NK-92 treated with Interleukin-12 subunit alpha and Interleukin-12 subunit beta, amount 100 ng/mL, for 24 hours (cell line): ENCODE data around the gene LTA4H.
"Not testable (repeated sequence)": the region's sequence is repeated elsewhere in the genome, so short reads cannot be mapped to it uniquely, and the experiment has no call there.

ENCODE experiments used
- DNase-seq: peaks from one replicate; lab custom pipeline; 2025; lab: John Stamatoyannopoulos, UW

LTA4H gene

DNA sequence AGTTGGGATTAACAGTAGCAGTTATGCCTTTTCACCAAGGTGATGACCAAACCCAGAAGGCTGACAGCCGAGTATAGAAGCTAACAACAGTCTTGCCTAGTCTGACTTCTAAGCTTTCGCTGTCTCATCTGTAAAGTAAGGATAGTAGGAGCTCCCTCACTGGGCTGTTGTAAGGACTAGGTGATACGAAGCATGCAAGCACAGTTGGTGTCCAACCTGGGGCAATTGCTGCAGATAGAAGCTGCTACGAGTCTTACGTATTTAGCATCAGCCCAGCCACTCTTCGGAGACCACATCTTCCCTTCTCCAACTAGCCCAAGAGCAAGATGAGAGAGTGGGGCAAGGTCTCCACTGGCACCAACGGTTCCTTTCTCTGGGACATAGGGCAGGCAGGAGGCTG is 45.3 kb downstream of the LTA4H start:
- DNase-seq, result no peak

- DNase-seq, result no peak
Measured at GRCh38 chr12:95989504-95990123, 45.8 kb downstream of the LTA4H start.

DNA sequence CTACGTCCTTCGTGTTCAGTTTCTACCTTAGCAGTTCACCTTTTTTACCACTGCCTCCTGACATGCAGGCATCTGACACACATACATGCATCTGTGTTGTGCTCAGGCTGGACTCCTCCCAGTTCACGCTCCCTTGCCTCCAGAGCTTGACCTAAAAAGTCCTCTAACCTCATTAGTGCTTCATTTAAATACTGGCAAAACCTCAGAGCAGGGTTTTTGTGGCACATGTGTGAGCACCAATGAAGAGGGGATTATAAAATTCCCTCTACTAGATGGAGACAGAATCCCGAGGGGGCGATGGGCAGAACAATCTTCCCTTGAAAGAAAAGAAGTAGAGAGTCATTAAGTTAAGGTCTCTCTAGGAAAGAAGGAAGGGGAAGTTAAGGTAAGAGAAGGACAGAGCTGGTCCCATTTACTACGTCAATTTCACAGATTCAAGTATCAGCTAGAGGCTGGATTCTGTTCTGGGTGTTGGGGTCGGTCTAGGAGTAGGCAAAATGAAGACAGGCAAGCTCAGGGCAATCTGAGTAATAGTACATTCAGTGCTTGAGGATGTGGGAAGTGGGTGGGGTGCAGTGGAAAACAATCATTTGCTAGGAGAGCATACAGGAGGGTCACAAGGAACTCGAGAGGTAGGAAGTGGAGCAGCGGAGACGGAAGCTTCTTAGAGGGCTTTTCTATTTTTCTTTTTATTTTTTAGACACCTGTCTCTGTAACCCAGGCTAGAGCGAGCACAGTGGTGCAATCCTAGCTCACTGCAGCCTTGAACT is 46.7 kb downstream of the LTA4H start:
- no peak for DNase-seq

DNA sequence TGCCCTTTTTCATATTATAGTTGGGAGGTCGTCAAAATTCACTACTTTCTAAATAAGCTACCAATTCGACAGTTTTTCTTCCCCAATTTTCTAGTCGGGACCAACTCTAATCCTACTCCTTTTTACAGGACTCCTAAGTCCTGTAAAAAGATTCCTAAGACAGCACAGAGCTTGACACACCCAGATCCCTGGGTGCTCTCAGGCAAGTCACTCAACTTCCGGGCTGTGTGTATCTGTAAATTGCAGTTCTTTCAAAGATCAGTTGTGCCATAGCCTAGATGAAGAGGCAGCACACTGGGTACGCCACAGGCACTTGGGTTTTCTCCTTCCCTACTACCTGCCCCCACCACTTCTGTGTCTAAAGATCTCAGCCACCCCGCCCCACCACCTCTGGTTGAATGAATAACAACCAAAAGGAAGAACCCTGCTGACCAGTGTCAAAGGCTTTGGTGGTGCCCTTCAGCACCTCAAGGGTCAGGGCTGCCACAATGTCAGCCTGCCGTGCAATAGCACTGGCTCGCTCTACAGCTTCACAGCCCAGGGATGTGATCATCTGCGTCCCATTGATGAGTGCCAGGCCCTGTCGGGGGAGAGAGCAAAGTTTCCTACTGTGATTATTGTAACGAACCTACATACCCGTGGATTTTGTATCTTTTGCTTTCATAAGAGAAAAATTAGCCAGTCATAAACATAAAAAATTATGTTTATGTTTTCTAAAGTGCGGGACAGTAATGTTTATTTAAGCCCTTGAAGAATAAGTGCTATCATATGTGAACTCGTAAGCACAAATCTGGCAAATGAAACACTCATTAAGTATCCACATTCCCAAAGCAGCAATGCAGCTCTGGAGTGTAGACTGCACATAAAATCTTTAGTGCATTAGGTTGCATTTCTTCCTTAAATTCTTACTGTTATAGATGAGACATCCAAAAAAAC is 48.5 kb downstream of the LTA4H start:
- no peak for DNase-seq

DNA sequence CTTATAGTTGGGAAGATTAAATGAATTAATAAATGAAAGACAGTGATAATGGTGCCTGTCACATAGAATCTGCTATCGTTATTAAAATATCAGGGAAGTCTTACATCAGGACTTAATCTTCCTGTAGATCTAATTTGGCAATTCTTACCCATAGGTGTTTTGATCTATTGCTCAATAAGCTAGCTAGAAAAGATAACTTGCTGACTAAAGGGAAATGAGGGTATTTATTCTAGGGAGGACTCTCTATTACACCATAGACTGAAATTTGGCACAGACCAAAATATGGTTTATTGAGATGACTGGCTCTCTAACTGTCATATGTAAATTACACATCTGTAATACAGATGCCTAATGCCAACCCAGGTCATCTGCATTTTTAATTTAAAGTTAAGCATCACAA is 50.7 kb downstream of the LTA4H start:
- DNase-seq, result no peak

DNA sequence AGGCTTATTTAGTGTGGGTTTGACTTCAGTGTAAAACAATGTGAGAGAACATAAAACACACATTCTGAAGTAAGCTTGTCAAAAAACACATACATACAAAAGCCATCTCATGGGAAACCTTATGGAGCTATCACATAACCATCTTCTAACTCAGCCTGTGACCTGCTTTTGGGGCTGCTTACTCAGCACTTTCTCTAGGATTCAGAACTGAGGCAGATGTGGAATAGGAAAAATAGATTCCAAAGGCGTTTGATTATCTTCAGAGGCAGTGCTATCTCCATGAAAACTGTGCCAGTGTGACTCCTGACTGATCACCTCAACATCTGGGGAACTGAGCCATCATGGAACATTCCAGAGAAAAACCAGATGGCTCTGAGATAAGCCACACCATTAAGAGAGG is 52.8 kb downstream of the LTA4H start:
- no peak for DNase-seq

DNA sequence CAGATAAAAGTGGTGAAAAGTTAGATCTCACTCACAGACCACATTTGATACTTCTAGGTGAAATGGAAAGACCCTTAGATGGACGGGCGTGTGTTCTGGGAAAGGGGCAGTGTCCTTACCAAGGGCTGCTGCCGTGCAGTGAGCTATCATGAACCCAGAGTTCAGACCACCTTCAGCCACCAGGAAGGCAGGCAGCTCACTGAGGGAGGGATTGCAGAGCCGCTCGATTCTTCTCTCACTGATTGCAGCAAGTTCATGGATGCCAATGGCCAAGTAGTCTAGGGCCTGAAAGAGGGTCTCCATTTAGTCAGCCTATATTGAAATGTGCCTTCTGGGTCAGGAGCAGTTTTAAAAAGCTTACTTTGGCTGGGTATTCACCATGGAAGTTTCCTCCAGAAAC is 55.0 kb downstream of the LTA4H start:
- no peak for DNase-seq

DNA sequence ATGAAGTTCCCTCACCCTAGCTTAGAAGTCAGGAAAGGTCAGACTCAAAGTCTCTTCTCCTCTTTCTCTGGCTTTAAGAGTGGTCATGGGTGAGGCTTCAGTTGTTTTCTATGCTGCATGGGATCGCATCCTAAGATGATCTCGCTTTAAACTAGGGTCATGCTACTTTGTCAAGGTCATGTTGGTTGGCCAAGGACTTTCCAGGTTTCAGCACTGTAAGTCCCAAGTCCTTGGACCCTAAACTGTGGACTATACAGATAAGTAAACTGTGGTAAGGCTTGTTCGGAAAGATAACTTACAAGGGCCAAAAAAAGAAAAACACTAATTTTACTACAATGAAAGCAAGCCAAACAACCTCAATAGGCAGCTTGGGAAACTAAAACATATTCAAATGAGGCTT is 56.6 kb downstream of the LTA4H start:
- DNase-seq, result no peak

GRCh38 chr12:95978351-95978750 is 57.0 kb downstream of the LTA4H start:
- no peak for DNase-seq

- no peak for DNase-seq
Measured at GRCh38 chr12:95977764-95978305, 57.6 kb downstream of the LTA4H start.

DNA sequence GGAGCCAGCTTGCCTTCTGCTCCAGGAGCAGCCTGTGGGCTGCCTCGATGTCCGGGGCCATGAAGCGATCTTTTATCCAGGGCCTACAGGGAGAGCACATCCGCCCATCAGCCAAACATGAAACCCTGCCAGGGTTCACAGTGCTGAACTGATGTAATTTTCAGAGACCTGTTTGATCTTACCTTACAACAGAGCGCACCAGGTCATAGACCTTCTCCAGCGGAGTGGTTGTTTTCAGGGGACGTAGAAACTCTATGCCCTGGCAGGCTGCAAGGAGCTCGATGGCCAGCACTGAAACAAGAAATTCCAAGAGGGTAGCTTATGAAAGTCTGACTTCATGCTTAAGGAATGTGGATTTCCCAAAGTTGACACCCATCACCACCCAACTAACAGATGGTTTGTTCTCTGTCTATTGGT is 59.0 kb downstream of the LTA4H start:
- no peak for DNase-seq

DNA sequence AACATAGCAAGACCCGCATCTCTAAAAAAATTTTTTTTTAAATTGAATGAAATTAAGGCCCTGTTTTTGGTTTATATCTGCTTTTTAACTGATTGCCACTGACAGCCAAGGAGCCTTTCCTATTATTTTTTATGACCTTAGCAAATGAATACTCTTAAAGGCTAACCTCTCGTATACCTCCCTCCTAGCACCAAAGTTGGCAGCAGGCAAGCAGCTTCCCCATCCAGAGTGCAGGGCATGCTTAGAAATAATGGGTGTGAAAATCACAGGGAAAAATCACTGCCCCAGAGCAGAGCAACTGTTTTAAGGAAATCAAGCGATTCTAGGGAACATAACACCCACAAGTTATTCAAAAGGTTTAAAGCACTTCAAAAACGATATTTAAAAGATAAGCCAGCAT is 59.9 kb downstream of the LTA4H start:
- DNase-seq, result no peak

DNA sequence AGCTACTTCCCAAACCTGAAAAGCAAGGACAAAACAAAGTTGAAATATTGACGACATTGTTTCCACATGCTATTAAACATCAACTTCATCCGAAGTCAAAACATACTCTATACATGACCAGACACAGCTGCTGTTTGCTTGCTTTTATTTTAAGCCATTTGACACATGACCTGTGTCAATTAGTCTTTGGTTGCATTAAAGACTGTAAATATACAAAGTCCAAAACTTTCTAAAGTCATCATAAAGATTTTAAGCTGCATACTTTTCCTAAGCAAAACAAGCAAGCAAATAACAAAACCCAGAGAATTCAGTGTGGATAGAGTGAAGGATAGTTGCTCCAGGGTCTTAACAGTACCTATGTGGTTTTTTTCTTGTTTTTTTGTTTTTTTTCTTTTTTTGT is 61.0 kb downstream of the LTA4H start:
- DNase-seq, result no peak

- DNase-seq, result no peak
Measured at GRCh38 chr12:95972832-95973456, 62.4 kb downstream of the LTA4H start.

DNA sequence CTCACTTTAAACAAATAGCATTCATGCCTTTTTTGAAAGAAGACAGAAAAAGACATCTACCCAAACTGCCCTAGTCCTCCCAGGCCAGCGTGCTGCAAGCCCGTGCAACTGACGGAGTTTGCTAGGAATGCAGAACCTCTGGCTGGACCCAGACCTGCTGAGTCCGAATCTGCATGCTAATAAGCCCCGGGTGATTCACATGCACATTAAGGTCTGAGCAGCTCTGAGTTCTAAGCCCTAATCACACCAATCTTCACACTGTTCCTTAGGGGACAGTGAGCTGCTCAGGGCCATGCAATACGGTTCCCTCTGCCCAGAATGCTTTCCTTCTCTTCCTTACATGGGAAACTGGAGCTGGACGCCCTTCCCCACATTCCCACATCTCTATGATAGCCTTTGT is 64.5 kb downstream of the LTA4H start:
- no peak for DNase-seq

- not testable (repeated sequence) for DNase-seq
Measured at GRCh38 chr12:95969116-95969515, 66.3 kb downstream of the LTA4H start.

DNA sequence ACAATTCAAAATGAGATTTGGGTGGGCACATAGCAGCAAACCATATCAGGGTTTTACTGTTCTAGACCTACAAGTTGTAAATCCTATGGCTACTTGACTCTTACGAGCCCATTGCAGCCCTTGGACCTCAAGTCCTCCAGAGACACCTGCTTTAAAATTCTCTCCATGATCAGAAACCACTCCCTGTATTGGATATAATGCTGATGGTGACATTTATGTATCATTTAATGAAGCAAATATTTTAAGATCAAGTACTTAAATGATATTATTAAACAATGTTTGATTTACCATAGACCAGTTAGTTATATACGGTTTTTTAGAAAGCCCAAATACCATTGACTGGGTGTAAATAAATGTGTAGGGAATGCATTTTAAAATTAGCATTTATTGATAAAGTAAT is 68.1 kb downstream of the LTA4H start:
- DNase-seq, result no peak

- DNase-seq, result no peak
Measured at GRCh38 chr12:95966287-95966870, 69.0 kb downstream of the LTA4H start.

GRCh38 chr12:95963096-95963495 is 72.3 kb downstream of the LTA4H start:
- no peak for DNase-seq

GRCh38 chr12:95962222-95962621 is 73.2 kb downstream of the LTA4H start:
- no peak for DNase-seq

DNA sequence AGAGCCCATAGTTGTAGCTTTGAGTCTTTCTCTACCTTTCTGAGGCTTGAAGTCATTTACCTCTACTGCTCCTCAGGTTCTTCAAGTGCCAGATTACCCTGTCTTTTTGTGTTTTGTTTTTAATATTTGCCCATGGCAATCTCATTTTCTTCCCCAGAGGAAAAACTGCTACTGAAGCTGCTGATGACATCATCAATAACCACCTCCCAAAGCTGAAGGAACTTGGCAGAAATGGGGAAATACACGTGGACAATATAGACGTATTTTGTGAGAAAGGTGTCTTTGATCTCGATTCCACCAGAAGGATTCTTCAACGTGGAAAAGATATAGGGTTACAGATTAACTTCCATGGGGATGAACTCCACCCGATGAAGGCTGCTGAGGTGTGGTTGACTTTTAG is 75.1 kb downstream of the LTA4H start:
- DNase-seq, result no peak

- DNase-seq, result no peak
Measured at GRCh38 chr12:95959107-95959506, 76.3 kb downstream of the LTA4H start.
